Choroid plexus epithelial cell (primary cell): ENCODE measurements around the gene LCP2.

Source experiments
- DNase-seq: peaks from one replicate; pipeline ENCODE4 v3.0.0-alpha.2; 2010; ENCODE audit warnings: low read depth
- H3K4me3 ChIP-seq: 2 replicates; pipeline ENCODE4 v1.5.1; 2011; ENCODE audit warnings: low read depth, mild to moderate bottlenecking, control low read depth, low read length, moderate library complexity
- CTCF ChIP-seq: conservative IDR thresholded peaks from 2 replicates; pipeline ENCODE4 v1.5.1; 2011; ENCODE audit warnings: low read depth, mild to moderate bottlenecking, control low read depth, inconsistent platforms, low read length, moderate library complexity

Gene LCP2

GRCh38 chr5:170228762-170229435 lies 68.7 kb downstream of the LCP2 start:
- TF ChIP-seq CTCF, result no peak
- no peak overlapping the region for H3K4me3 ChIP-seq
- DNase-seq, result no peak

- H3K4me3 ChIP-seq, result no peak overlapping the region
- no peak for TF ChIP-seq CTCF
- DNase-seq, result no peak
Observed at GRCh38 chr5:170226661-170227060, 70.9 kb downstream of the LCP2 start.

GRCh38 chr5:170226129-170226615 lies 71.4 kb downstream of the LCP2 start:
- no peak overlapping the region for H3K4me3 ChIP-seq
- DNase-seq, result no peak
- TF ChIP-seq CTCF, result no peak

- peak; percentile 83 for DNase-seq
- peak; percentile 89 for TF ChIP-seq CTCF
Observed at GRCh38 chr5:170225326-170226128, 72.0 kb downstream of the LCP2 start.

GRCh38 chr5:170223906-170224305 lies 73.7 kb downstream of the LCP2 start:
- H3K4me3 ChIP-seq, result no peak overlapping the region
- no peak for TF ChIP-seq CTCF
- DNase-seq, result no peak

More at GRCh38 chr5:170225326-170226128, 72.0 kb downstream of the LCP2 start:
- H3K4me3 ChIP-seq, result no peak overlapping the region

- no peak overlapping the region for H3K4me3 ChIP-seq
- TF ChIP-seq CTCF, result no peak
- DNase-seq, result no peak
Observed at GRCh38 chr5:170223360-170223759, 74.2 kb downstream of the LCP2 start.

- H3K4me3 ChIP-seq, result no peak overlapping the region
Observed at GRCh38 chr5:170221327-170221741, 76.2 kb downstream of the LCP2 start.

More at GRCh38 chr5:170221327-170221741, 76.2 kb downstream of the LCP2 start:
- DNase-seq, result peak; percentile 16
- peak; percentile 31 for TF ChIP-seq CTCF
